Esophagus squamous epithelium (tissue), 5 donors: ENCODE measurements around the gene PCDH9. TPM values are rescaled to one million over a fixed set of nuclear protein-coding genes. Genes with fewer than 3 reads are reported as not detected.

Experiments
- DNase-seq: peaks from one replicate; lab custom pipeline; 2025; lab: John Stamatoyannopoulos, UW
- H3K27ac ChIP-seq, 4 donors: fragments of 200-600 bp; sonication (generic); one replicate each; pipeline ENCODE4 v1.5.1; 2016 to 2019; ENCODE audit warnings: mild to moderate bottlenecking in 1 of 4
- H3K27me3 ChIP-seq, 4 donors: fragments of 200-600 bp; sonication (generic); 1 replicate in 3 of 4; 2 replicates in 1 of 4; pipeline versions ENCODE4 v1.5.1 to v1.6.0; 2017 to 2021; ENCODE audit warnings: antibody characterized with exemption in 1 of 4
- H3K36me3 ChIP-seq, 3 donors: fragments of 200-600 bp; sonication (generic); one replicate each; pipeline ENCODE4 v1.5.1; 2016 to 2019
- H3K4me1 ChIP-seq, 3 donors: fragments of 200-600 bp; sonication (generic); one replicate each; pipeline ENCODE4 v1.5.1; 2017 to 2019
- H3K4me3 ChIP-seq, 4 donors: fragments of 200-600 bp; sonication (generic); 1 replicate in 3 of 4; 2 replicates in 1 of 4; pipeline ENCODE4 v1.5.1; 2016 to 2019; ENCODE audit warnings: mild to moderate bottlenecking in 2 of 4, moderate library complexity in 1 of 4
- H3K9me3 ChIP-seq, 3 donors: fragments of 200-600 bp; sonication (generic); one replicate each; pipeline ENCODE4 v1.5.1; 2016 to 2019
- POLR2A ChIP-seq, 4 donors: fragments of 450-650 bp; IDR thresholded peaks; one replicate each; pipeline ENCODE4 v1.6.1; 2017; ENCODE audit warnings: antibody characterized with exemption in 4 of 4, mild to moderate bottlenecking in 4 of 4, moderate library complexity in 3 of 4
- WGBS, 2 donors: methylation state at CpG; one replicate each; pipeline ENCODE4 v1.1.5; 2018; 5-methylcytosine and 5-hydroxymethylcytosine counted together
- intact Hi-C: fragments of 100-400 bp; cut with DNase I; formaldehyde crosslinking; loops from one replicate; pipeline ENCODE4 v1.15.0; 2022
- total RNA-seq, 4 donors: library from RNA; depleted of rRNA; stranded (reverse); fragments of >200 nt; gene quantifications; one replicate each; pipeline ENCODE4 v1.1.0, GENCODE V29; 2016
- TF ChIP-seq, protein P1 (sequence below), 6 experiments: fragments of 450-650 bp in 4 of 6; fragments of 200-600 bp in 2 of 6; sonication (generic) in 2 of 6; IDR thresholded peaks; one replicate each; pipeline ENCODE4 v1.5.1; 2016 to 2019; ENCODE audit warnings: antibody characterized with exemption in 6 of 6, mild to moderate bottlenecking in 4 of 6, moderate library complexity in 4 of 6
- donor health status: DM: yes; HTN: yes; CAD: no.

PCDH9 gene
- total RNA-seq, 4 donors from 2014 or later: 0.04 to 1.9 (median 0.45) TPM

DNA sequence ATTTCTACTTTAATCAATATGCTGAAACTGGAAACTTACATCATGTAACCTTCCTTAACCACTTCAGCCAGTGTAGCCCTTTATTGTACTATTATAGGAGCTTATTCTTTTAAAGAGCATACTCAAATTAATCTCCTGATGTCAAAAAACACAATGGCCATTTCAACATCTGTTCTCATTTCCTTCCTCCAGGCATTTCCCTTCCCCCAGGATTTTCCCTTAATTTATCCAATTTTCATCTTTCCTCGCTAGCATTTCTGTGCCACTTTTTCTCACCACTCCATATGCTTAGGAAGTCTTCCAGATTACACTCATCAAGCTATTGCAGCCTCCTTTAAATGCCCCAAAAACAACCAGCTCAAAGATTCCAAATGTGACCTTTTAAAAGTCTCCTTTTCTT lies 265.0 kb downstream of the PCDH9 start:
- Histone ChIP-seq H3K27ac (no peak overlapping the region), H3K36me3 (no peaks in the 10 kb centered on the region), H3K27me3 (no peaks in the 10 kb centered on the region), H3K4me3 (no peak overlapping the region), H3K4me1 (no peaks in the 10 kb centered on the region), H3K9me3 (no peaks in the 10 kb centered on the region)
- no peak for TF ChIP-seq POLR2A (IDR thresholded peaks at IDR 0.05)
- TF ChIP-seq, protein P1, sequence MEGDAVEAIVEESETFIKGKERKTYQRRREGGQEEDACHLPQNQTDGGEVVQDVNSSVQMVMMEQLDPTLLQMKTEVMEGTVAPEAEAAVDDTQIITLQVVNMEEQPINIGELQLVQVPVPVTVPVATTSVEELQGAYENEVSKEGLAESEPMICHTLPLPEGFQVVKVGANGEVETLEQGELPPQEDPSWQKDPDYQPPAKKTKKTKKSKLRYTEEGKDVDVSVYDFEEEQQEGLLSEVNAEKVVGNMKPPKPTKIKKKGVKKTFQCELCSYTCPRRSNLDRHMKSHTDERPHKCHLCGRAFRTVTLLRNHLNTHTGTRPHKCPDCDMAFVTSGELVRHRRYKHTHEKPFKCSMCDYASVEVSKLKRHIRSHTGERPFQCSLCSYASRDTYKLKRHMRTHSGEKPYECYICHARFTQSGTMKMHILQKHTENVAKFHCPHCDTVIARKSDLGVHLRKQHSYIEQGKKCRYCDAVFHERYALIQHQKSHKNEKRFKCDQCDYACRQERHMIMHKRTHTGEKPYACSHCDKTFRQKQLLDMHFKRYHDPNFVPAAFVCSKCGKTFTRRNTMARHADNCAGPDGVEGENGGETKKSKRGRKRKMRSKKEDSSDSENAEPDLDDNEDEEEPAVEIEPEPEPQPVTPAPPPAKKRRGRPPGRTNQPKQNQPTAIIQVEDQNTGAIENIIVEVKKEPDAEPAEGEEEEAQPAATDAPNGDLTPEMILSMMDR (IDR thresholded peaks at IDR 0.05): no peak
- 43 to 75% methylated on average over 1 of the region's 1 CpG for WGBS, 2 donors
- no peak for DNase-seq
- intact Hi-C loops: no loop called here

GRCh38 chr13:66962953-66963352 lies 267.2 kb downstream of the PCDH9 start:
- H3K27me3 ChIP-seq: no peaks in the 10 kb centered on the region
- 93 to 95% methylated on average over 4 of the region's 4 CpGs for whole genome bisulfite sequencing, 2 donors
- no peaks in the 10 kb centered on the region for H3K9me3 ChIP-seq
- no peak for TF ChIP-seq POLR2A (IDR thresholded peaks at IDR 0.05)
- H3K27ac ChIP-seq: no peak overlapping the region
- no peak for DNase-seq
- H3K4me3 ChIP-seq: no peak overlapping the region
- H3K4me1 ChIP-seq: no peaks in the 10 kb centered on the region
- H3K36me3 ChIP-seq: no peaks in the 10 kb centered on the region
- intact Hi-C loops: no loop called here

- no peak overlapping the region for H3K4me3 ChIP-seq
- WGBS, 2 donors: 31 to 46% methylated on average over 3 of the region's 3 CpGs
- H3K27ac ChIP-seq: no peak overlapping the region
- TF ChIP-seq, protein P1 (IDR thresholded peaks at IDR 0.05): no peak
- no peak for TF ChIP-seq POLR2A (IDR thresholded peaks at IDR 0.05)
- H3K4me1 ChIP-seq: no peaks in the 10 kb centered on the region
- DNase-seq: no peak
- intact Hi-C loops: no loop called here
- H3K36me3 ChIP-seq: no peaks in the 10 kb centered on the region
- H3K27me3 ChIP-seq: no peaks in the 10 kb centered on the region
- no peaks in the 10 kb centered on the region for H3K9me3 ChIP-seq
Observed at GRCh38 chr13:66958611-66959010, 271.5 kb downstream of the PCDH9 start.

GRCh38 chr13:66952507-66952906 lies 277.6 kb downstream of the PCDH9 start:
- Histone ChIP-seq H3K27me3 (no peaks in the 10 kb centered on the region), H3K4me1 (no peaks in the 10 kb centered on the region), H3K9me3 (no peaks in the 10 kb centered on the region), H3K36me3 (no peaks in the 10 kb centered on the region), H3K4me3 (no peak overlapping the region), H3K27ac (no peak overlapping the region)
- no peak for DNase-seq
- intact Hi-C loops: no loop called here
- TF ChIP-seq, protein P1 (IDR thresholded peaks at IDR 0.05): no peak
- TF ChIP-seq POLR2A (IDR thresholded peaks at IDR 0.05): no peak
- 81 to 93% methylated on average over 4 of the region's 4 CpGs for WGBS, 2 donors

- DNase-seq: no peak
- no peak overlapping the region for H3K4me3 ChIP-seq
- intact Hi-C loops: no loop called here
- H3K27ac ChIP-seq: no peak overlapping the region
- no peaks in the 10 kb centered on the region for H3K27me3 ChIP-seq
- no peak for TF ChIP-seq POLR2A (IDR thresholded peaks at IDR 0.05)
- TF ChIP-seq, protein P1 (IDR thresholded peaks at IDR 0.05): no peak
- H3K36me3 ChIP-seq: no peaks in the 10 kb centered on the region
- WGBS, 2 donors: 86 to 94% methylated on average over 2 of the region's 2 CpGs
- H3K9me3 ChIP-seq: no peaks in the 10 kb centered on the region
- no peaks in the 10 kb centered on the region for H3K4me1 ChIP-seq
Observed at GRCh38 chr13:66951426-66951825, 278.7 kb downstream of the PCDH9 start.

DNA sequence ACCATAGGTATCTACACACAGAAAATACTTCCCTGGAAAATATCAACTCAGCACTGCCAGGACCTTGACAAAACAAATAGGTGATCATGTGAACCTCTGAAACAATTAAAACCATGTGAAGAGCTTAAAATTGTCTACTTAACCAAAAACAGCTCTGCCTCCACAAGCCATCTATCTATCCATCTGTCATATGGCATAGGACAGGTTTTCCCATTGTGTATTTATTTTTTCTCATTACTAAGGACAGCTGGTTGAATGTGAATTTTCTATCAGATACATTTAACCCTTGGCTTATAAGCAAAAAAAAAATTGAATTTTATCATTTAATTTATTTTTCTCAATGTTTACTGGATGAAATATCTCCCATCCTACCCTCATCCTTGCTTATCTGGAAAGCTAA lies 279.5 kb downstream of the PCDH9 start:
- H3K9me3 ChIP-seq: no peaks in the 10 kb centered on the region
- H3K4me1 ChIP-seq: no peaks in the 10 kb centered on the region
- TF ChIP-seq, protein P1 (IDR thresholded peaks at IDR 0.05): no peak
- TF ChIP-seq POLR2A (IDR thresholded peaks at IDR 0.05): no peak
- intact Hi-C loops: no loop called here
- no peaks in the 10 kb centered on the region for H3K27me3 ChIP-seq
- DNase-seq: no peak
- no peaks in the 10 kb centered on the region for H3K36me3 ChIP-seq
- H3K4me3 ChIP-seq: no peak overlapping the region
- H3K27ac ChIP-seq: no peak overlapping the region
